ENCODE measurements around the gene NXN.
"Not testable (repeated sequence)": the region's sequence is repeated elsewhere in the genome, so short reads cannot be mapped to it uniquely, and the experiment has no call there.

NXN gene

GRCh38 chr17:835263-835662, 144.3 kb downstream of the NXN start:
- TF ChIP-seq CTCF (IDR thresholded peaks at IDR 0.05; ENCODE audit: extremely low read depth, insufficient read depth, missing control alignments) = no peak
- DNase-seq (ENCODE audit: low spot score) = no peak
- in situ Hi-C loops (cut with MboI; ENCODE audit: low pct_unique_long_range_greater_than_20kb, low sequenced_read_pairs, unreplicated experiment) = no loop called here

GRCh38 chr17:834136-834535, 145.4 kb downstream of the NXN start:
- DNase-seq (ENCODE audit: low spot score) = no peak
- in situ Hi-C loops (cut with MboI; ENCODE audit: low pct_unique_long_range_greater_than_20kb, low sequenced_read_pairs, unreplicated experiment) = no loop called here
- no peak for TF ChIP-seq CTCF (IDR thresholded peaks at IDR 0.05; ENCODE audit: extremely low read depth, insufficient read depth, missing control alignments)

GRCh38 chr17:830950-831349, 148.6 kb downstream of the NXN start:
- in situ Hi-C loops (cut with MboI; ENCODE audit: low pct_unique_long_range_greater_than_20kb, low sequenced_read_pairs, unreplicated experiment) = no loop called here
- no peak for TF ChIP-seq CTCF (IDR thresholded peaks at IDR 0.05; ENCODE audit: extremely low read depth, insufficient read depth, missing control alignments)
- DNase-seq (ENCODE audit: low spot score) = no peak

- in situ Hi-C loops (cut with MboI; ENCODE audit: low pct_unique_long_range_greater_than_20kb, low sequenced_read_pairs, unreplicated experiment) = no loop called here
- DNase-seq (ENCODE audit: low spot score) = no peak
- no peak for TF ChIP-seq CTCF (IDR thresholded peaks at IDR 0.05; ENCODE audit: extremely low read depth, insufficient read depth, missing control alignments)
Observed at GRCh38 chr17:830381-830780, 149.2 kb downstream of the NXN start.

- in situ Hi-C loops (cut with MboI; ENCODE audit: low pct_unique_long_range_greater_than_20kb, low sequenced_read_pairs, unreplicated experiment); DNase-seq (ENCODE audit: low spot score): not testable (repeated sequence)
Observed at GRCh38 chr17:829614-830013, 150.0 kb downstream of the NXN start.

GRCh38 chr17:828761-829160, 150.8 kb downstream of the NXN start:
- in situ Hi-C loops (cut with MboI; ENCODE audit: low pct_unique_long_range_greater_than_20kb, low sequenced_read_pairs, unreplicated experiment) = no loop called here
- no peak for DNase-seq (ENCODE audit: low spot score)
- TF ChIP-seq CTCF (IDR thresholded peaks at IDR 0.05; ENCODE audit: extremely low read depth, insufficient read depth, missing control alignments) = no peak

- in situ Hi-C loops (cut with MboI; ENCODE audit: low pct_unique_long_range_greater_than_20kb, low sequenced_read_pairs, unreplicated experiment) = no loop called here
- TF ChIP-seq CTCF (IDR thresholded peaks at IDR 0.05; ENCODE audit: extremely low read depth, insufficient read depth, missing control alignments) = no peak
- DNase-seq (ENCODE audit: low spot score) = no peak
Observed at GRCh38 chr17:826778-827177, 152.8 kb downstream of the NXN start.
